Left lung (tissue), 10 donors: Measurements from ENCODE around the gene C6orf47. TPM values are rescaled to one million over a fixed set of nuclear protein-coding genes. Genes with fewer than 3 reads are reported as not detected.

Experiments
- ATAC-seq: fragments of 200-7000 bp; cut with Tn5 transposase; one replicate; pipeline ENCODE4 v1.9.1; 2020; ENCODE audit warnings: moderate library complexity
- DNase-seq, 4 donors: peaks; one replicate each; pipeline ENCODE4 v3.0.0-alpha.2; 2013 to 2020
- H3K27ac ChIP-seq, 2 donors: fragments of 200-600 bp; sonication (generic) in 1 of 2; one replicate each; pipeline versions ENCODE4 v1.5.0 to v1.8.0; 2020 to 2021
- H3K27me3 ChIP-seq, 2 donors: fragments of 200-600 bp; sonication (generic) in 1 of 2; one replicate each; pipeline versions ENCODE4 v1.5.0 to v1.8.0; 2020 to 2021
- H3K36me3 ChIP-seq, 2 donors: fragments of 200-600 bp; sonication (generic) in 1 of 2; one replicate each; pipeline versions ENCODE4 v1.5.0 to v1.8.0; 2020 to 2021
- H3K4me1 ChIP-seq, 2 donors: fragments of 200-600 bp; one replicate each; pipeline ENCODE4 v1.8.0; 2021
- H3K4me3 ChIP-seq, 2 donors: fragments of 200-600 bp; sonication (generic) in 1 of 2; one replicate each; pipeline versions ENCODE4 v1.5.0 to v1.8.0; 2020 to 2021; ENCODE audit warnings: mild to moderate bottlenecking in 1 of 2
- H3K9me3 ChIP-seq, 2 donors: fragments of 200-600 bp; sonication (generic) in 1 of 2; one replicate each; pipeline versions ENCODE4 v1.5.0 to v1.8.0; 2020 to 2021
- intact Hi-C, 2 donors: fragments of 100-400 bp; cut with DNase I; formaldehyde crosslinking; loops; one replicate each; pipeline versions ENCODE4 v1.11.2 to v1.14.2; 2022
- polyA plus RNA-seq, 6 donors: library from polyadenylated mRNA; unstranded; fragments of 120-200 nt; gene quantifications; one replicate each; pipeline ENCODE4 v1.2.1, GENCODE V29; 2013; ENCODE audit not compliant: insufficient read length in 6 of 6
- total RNA-seq, 2 donors: library from RNA; stranded (reverse); fragmentation: NEBNext Ultra II Directional; extraction: Animal tissue kit (Norgen Biotek cat#: 25700); gene quantifications; one replicate each; pipeline ENCODE4 v1.2.1, GENCODE V29; 2021
- TF ChIP-seq, protein P1 (sequence below), 2 donors: fragments of 200-600 bp; sonication (generic) in 1 of 2; IDR thresholded peaks; one replicate each; pipeline versions ENCODE4 v1.5.0 to v1.8.0; 2021; ENCODE audit warnings: antibody characterized with exemption in 2 of 2
- donor health status: DM: no; HTN: yes; CAD: no.
- donor health status: DM: no; HTN: no; CAD: no.

C6orf47 gene
- total and polyA plus RNA-seq, 8 donors: 15.3 to 23.8 (median 18.2) TPM

DNA sequence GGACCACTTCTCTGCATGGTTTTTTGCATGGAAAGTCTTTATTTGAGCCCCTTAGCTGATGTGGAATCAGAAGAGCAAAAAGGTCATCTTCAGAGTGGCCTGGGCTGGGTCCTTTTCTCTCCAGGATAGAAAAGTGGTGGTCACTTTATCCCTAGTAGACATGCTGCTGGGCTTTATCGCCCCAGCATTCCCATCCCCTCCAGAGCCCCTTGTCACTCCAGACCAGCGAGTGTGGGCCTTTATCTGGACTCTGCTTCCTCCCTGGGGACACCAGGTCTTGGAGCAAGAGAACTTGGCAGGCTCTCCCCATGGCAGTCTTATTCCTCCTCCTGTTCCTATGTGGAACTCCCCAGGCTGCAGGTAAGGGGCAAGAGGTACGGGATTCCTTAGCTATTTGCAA is 46.0 kb upstream of the C6orf47 start, which contains the start of gene LY6G6F:
LY6G6F (plus strand) TSS at position 268 of the 400 bp plus-strand sequence; CDS start at position 309, 41 bp downstream.
- H3K4me1 ChIP-seq: peaks cover 7 to 28% of the 10 kb centered on the region in 2 donors
- H3K4me3 ChIP-seq: no peak within 1 kb of the TSS
- H3K27me3 ChIP-seq: no peaks in the 10 kb centered on the region
- intact Hi-C loops: no loop called here
- ATAC-seq (no peak), DNase-seq (no peak)
- no peaks in the 10 kb centered on the region for H3K36me3 ChIP-seq
- TF ChIP-seq, protein P1, sequence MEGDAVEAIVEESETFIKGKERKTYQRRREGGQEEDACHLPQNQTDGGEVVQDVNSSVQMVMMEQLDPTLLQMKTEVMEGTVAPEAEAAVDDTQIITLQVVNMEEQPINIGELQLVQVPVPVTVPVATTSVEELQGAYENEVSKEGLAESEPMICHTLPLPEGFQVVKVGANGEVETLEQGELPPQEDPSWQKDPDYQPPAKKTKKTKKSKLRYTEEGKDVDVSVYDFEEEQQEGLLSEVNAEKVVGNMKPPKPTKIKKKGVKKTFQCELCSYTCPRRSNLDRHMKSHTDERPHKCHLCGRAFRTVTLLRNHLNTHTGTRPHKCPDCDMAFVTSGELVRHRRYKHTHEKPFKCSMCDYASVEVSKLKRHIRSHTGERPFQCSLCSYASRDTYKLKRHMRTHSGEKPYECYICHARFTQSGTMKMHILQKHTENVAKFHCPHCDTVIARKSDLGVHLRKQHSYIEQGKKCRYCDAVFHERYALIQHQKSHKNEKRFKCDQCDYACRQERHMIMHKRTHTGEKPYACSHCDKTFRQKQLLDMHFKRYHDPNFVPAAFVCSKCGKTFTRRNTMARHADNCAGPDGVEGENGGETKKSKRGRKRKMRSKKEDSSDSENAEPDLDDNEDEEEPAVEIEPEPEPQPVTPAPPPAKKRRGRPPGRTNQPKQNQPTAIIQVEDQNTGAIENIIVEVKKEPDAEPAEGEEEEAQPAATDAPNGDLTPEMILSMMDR (IDR thresholded peaks at IDR 0.05): no peak
- H3K27ac ChIP-seq: no peak within 1 kb of the TSS
- no peaks in the 10 kb centered on the region for H3K9me3 ChIP-seq

DNA sequence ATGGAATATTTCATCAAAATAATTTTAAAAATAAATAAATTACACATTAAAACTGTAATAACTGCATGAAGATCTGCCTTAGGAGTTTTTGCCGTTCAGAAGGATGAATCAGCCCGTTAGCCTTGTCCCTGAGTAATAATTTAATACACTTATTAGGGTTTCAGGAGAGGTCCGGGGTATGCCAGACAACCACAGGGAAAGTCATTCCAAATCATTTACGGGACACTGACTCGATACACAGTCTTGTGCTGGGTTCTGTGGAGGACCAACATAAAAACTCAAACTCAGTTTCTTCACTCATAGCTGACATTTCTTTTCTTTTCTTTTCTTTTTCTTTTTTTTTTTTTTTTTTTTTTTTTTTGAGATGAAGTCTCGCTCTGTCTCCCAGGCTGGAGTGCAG is 45.4 kb upstream of the C6orf47 start:
- intact Hi-C loops: no loop called here
- Histone ChIP-seq H3K36me3 (no peaks in the 10 kb centered on the region), H3K9me3 (no peaks in the 10 kb centered on the region), H3K4me1 (peaks cover 13 to 28% of the 10 kb centered on the region in 2 donors), H3K27ac (no peak overlapping the region), H3K4me3 (no peak overlapping the region), H3K27me3 (no peaks in the 10 kb centered on the region)
- DNase-seq (no peak), ATAC-seq (no peak)
- TF ChIP-seq, protein P1 (IDR thresholded peaks at IDR 0.05): no peak

DNA sequence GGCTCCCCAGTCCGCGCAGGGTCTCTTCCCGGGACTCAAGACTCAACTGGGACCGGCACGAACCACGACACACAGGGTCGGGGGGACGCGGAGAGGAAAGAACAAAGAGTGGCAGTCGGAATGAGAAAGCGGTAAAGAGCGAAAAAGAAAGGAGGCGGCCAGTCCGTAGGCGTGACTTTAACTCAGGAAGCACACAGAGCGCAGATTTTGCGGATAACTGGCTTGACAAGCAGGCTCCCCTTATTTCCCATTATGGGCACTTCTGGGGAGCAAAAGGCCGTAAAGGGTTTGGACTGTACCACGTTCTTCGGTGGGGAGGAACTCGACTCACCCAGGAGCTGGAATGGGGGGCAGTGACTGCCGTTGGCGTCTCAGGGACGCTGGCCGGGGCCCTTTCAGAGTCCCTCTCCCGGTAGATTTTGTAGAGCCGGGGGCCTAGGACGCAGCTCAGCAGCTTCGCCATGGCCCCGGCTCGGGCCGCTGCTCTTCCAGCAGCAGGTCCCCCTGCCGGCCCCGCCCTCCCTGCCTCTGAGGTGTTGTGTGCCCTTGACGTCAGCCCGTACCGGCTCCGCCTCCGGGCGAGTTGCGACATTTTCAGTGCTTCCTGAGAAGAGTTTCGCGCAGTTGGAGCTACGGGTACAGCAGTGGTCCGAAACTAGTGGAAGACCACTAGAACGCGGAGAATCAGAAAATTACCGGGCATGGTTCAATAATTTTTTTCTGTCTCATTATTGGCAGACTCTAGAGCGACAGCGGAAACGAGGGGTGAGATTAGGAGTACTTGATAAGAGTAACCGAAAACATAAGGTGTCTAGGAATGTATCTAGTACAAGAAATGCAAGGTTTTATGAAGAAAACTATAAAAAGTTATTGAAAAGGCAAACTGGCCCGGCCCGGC is 42.5 kb upstream of the C6orf47 start, which contains the start of gene ABHD16A:
ABHD16A (minus strand) TSS at position 506 of the 898 bp plus-strand sequence; CDS start at position 463, 43 bp downstream.
- peak within 1 kb of the TSS; percentile 97 to 99 for H3K27ac ChIP-seq
- DNase-seq (peak; percentile 99 to 100 (median 99)), ATAC-seq (peak; percentile 99)
- H3K4me1 ChIP-seq: peaks cover 13 to 36% of the 10 kb centered on the region in 2 donors
- H3K36me3 ChIP-seq: peaks cover 0 to 25% of the 10 kb centered on the region in 2 donors
- peak within 1 kb of the TSS; percentile 80 to 87 for H3K4me3 ChIP-seq
- intact Hi-C loops: no loop called here
- H3K27me3 ChIP-seq: no peaks in the 10 kb centered on the region
- H3K9me3 ChIP-seq: no peaks in the 10 kb centered on the region
- TF ChIP-seq, protein P1 (IDR thresholded peaks at IDR 0.05): no peak

DNA sequence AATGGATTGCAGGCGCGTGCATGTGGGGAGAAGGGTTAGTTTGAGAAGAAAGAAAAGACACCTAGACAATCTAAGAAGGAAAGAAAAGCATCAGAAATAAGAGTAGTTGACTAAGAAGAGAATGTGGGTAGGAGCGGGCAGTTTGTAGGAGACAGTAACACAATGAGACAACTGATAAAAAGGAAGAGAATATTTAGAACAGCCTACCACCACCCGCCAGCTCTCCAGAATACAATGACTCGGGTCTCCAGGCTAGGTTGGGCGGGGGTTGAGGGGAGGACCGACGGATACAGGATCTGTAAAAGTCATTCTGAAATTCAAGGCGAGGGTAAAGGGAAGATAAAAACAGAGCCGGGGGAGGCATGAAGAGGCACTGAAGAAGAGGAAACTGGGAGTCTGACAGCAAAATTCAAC is 41.8 kb upstream of the C6orf47 start:
- H3K36me3 ChIP-seq: peaks cover 0 to 25% of the 10 kb centered on the region in 2 donors
- ATAC-seq (peak; percentile 24), DNase-seq (no peak)
- intact Hi-C loops: no loop called here
- TF ChIP-seq, protein P1 (IDR thresholded peaks at IDR 0.05): no peak
- H3K4me3 ChIP-seq: peak overlapping the region; percentile 80 to 87
- H3K4me1 ChIP-seq: peaks cover 13 to 36% of the 10 kb centered on the region in 2 donors
- H3K9me3 ChIP-seq: no peaks in the 10 kb centered on the region
- H3K27ac ChIP-seq: peak overlapping the region; percentile 97 to 99
- H3K27me3 ChIP-seq: no peaks in the 10 kb centered on the region
